HL-60/S4 treated with retinoic acid at 250 ng/mL for 4 days and 3 days (cell line): ENCODE measurements around the gene TFEB.

Source experiments
- in situ Hi-C: fragments of 300-500 bp; cut with MboI; formaldehyde crosslinking; loops from 2 replicates; pipeline ENCODE4 v1.7.0; 2022; ENCODE audit warnings: low sequenced_read_pairs

Gene TFEB

GRCh38 chr6:41724228-41724580 is 11.2 kb downstream of the TFEB start:
- in situ Hi-C loops = no loop called here

DNA sequence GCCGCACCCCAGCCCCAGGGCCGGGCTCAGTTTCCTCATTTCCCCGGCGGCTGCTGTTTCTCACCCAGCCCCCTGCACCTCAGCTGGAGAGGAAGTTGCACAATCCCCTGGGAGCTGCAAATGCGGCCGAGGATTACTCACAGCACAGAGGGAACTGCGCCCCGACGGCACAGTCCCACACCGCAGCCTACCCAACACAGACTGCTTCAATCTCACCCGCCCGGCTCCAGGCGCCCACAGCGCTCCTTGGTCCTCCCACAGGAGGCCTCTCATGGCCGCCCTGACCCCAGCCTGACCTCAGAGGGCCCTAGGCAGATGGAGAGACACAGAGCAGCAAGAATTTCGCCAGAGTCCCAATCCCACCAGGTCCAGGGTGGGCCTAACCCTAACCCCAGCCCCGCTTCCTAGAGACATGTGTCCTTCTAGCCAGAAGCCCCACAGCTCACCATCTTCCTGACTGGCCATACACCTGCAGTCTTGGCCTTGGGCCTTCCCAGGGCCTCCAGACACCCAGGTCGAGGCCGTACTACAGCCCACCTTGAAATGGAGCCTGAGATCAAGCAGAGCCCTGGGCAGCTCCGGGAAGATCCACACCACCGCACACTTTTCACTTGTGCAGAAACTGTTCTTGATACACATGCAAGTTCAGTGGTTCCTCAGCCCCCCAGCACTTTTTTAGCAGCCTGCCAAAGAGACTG is 11.7 kb downstream of the TFEB start:
- in situ Hi-C loops = no loop called here

- in situ Hi-C loops = no loop called here
These were observed 12.4 kb downstream of the TFEB start for GRCh38 chr6:41722969-41723529.

GRCh38 chr6:41721414-41721813 is 14.0 kb downstream of the TFEB start:
- in situ Hi-C loops = no loop called here

GRCh38 chr6:41720783-41721182 is 14.6 kb downstream of the TFEB start:
- in situ Hi-C loops = no loop called here

DNA sequence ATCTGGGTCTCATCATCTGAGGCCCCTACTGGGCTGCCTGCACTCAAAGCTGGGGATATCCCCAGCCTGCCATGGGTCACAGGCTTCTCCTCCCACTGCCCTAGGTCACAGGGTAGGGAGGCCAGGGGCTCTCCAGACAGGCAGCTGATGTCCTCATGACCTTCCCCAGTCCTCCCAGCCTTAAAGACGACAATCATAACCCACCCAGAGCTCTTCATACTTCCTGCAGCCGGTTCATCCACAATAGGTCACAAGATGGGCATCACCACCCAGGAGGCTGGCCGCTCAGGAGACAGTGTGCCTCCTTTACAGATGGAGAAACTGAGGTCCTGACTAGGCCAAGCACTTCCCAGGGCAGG is 15.2 kb downstream of the TFEB start:
- in situ Hi-C loops = no loop called here

DNA sequence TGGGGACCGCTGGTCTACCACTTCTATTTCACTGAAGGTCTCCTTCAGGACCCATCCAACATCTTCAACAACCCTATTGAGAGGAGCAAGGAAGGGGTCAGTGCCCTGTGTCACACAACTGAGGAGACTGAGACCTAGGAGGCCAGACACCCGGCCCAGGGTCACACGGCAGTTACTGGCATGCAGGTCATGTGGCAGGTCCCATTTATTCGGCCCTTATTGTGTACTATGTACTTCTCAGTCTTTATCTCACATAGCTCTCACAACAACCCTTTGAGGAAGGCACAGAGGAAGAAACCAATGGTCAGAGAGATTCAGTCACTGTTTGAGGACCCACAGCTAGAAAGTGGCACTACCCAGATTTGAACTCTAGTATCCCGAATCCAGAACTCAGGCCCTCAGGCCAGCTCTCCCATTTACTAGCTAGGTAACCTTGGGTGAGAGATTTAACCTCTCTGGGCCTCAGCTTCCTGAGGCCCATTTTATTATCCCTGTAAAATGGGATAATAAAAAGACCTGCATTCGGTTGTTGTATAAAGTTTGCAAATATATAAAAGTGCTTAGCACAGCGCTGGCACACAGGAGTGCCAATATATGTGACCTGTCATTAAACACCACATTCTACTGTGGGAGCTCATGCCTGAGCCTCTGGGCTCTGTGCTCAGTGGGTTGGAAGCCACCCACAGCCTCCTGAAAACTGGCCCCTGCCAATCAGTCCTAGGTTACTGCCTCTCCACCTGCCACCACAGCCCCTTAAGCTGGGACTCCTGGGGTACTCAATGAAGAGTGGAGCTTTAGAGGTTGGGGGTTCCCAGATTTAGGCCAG is 15.8 kb downstream of the TFEB start:
- in situ Hi-C loops = no loop called here

DNA sequence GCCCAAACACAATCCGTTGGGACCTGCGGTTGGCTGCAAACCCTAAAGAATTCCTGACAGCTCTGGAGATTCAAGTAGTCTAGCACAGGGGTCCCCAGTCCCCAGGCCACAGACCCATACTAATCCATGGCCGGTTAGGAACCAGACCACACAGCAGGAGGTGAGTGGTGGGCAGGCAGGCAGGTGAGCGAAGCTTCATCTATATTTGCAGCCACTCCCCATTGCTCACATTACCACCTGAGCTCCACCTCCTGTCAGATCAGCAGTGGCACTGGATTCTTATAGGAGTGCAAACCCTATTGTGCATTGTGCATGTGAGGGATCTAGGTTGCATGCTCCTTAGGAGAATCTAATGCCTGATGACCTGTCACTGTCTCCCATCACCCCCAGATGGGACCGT is 16.6 kb downstream of the TFEB start:
- in situ Hi-C loops = no loop called here

GRCh38 chr6:41717392-41717736 is 18.0 kb downstream of the TFEB start:
- in situ Hi-C loops = no loop called here

DNA sequence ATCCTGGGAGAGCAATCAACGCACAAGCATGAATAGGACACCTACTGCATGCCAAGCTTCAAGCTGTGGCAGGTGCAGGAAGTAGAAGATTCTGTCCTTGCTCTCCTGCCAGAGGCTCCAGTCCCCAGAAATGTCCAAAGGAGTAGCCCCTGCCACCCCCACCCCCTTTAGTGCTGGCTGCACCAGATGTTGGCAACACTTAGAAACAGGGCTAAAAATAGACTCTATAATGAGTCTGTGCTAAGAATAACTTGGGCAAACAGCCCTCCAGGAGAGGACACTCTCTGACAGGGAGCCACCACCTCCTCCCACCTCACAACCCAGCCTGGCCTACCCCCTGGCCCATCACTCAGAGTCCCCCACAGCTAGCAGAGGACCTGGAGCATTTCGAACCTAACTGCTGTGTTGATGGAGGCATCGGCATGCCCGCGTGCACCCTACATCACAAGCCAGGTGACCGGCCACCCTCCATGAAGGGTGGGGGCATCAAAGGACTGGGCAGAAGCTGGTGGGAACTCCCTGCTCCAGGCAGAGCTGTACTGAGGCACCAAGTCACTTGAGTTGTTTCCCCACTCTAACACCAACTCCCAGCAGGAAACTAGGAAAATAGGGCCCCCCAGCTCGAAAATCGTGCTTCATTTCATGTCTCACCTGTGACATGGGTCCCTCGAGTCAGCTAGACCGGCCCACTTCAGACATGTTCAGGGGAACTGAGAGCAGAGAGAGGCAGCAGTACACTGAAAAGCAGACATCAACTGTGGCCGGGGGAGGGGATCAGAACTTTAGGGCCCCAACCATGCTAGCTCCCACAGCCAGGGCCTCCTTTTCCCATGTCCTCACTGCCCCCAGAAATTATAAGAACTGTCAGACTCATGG is 18.7 kb downstream of the TFEB start:
- in situ Hi-C loops = no loop called here

GRCh38 chr6:41715795-41716515 is 19.5 kb downstream of the TFEB start:
- in situ Hi-C loops = no loop called here

GRCh38 chr6:41714556-41715273 is 20.7 kb downstream of the TFEB start:
- in situ Hi-C loops = no loop called here

- in situ Hi-C loops = no loop called here
These were observed 21.6 kb downstream of the TFEB start for GRCh38 chr6:41713650-41714291.

DNA sequence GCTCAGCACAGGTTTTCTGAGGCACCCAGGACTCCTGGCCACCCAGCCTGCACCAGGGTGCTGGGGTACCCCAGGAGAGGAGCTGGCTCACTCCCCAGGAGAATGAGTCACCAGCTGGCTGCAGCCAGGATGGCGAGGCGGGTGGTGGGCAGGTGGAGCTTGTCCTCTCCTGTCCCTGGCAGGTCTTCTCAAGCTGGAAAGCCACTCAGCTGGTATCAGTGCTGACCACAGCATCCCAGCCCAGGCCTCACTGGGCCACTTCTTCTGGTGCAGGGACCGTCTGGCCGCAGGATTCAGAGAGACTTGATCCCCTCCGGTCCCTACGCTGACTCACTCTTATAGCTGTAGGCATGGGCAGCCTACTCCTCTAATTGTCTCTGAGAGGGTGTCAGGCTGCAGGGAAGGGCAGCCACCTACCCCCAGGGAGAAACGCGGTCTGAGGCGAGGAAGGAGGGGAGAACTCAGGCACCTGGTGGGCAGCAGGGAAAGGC is 22.2 kb downstream of the TFEB start:
- in situ Hi-C loops = no loop called here

DNA sequence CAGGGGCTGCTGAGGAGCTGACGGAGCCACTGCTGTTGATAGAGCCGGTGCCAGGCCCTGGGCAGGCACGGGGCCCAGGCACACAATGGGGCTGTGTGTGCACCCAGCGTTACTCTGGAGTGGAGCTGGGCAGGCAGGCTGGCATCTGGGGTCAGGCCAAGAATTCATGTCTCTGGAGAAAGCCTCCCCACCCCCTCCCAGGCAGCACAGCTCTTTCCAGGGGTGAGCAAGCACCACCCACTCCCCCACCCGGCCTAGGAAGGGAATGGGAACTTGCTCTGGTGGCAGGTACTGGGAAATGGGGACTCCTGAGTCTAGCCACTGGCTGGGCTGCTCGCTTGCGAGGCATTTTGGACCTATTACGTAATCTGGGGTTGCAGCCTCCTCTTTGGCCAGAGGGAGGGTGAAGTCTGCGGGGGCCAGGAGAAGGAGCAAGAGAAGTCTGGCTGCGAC is 22.7 kb downstream of the TFEB start:
- in situ Hi-C loops = no loop called here

DNA sequence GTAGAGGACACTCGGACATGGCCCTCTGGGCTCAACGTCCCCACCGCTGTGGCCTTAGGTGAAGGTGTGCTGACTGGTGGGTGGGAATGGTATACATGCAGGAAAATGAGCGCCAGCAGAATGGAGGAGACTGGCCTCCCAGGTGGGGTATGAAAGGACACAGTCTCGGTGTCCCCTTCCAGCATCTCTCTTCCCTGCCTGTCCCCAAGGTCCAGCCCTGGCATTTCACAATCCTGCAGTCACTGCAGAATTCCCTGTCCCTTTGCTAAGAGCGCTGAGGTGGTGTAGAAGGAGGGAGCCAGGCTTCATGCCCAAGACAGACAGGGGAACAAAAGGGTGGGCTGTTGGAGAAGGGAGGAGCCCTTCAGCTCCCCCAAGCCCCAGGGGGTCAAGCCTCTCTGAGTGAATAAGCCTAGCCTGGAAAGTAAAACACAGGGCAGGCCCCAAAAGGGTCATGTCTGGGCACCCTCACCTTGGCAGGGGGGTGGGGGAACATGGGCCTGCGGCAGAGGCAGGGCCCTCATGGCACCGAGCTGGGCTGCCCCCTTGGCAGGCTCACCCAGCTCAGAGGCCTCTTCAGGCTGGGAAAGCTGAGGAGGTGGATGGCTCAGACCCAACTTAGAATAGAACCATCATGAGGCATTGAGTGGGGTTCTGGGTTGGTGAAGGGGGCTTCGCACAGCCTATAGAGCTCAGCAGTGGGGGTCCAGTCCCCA is 23.9 kb downstream of the TFEB start:
- in situ Hi-C loops = no loop called here

GRCh38 chr6:41709375-41709774 is 26.0 kb downstream of the TFEB start:
- in situ Hi-C loops = no loop called here

GRCh38 chr6:41708856-41709255 is 26.6 kb downstream of the TFEB start:
- in situ Hi-C loops = no loop called here
